Esophagus muscularis mucosa (tissue), 3 donors: ENCODE results near the gene BCHE.

Source experiments
- POLR2A ChIP-seq: fragments of 450-650 bp; IDR thresholded peaks from one replicate; pipeline ENCODE4 v1.6.1; 2017; ENCODE audit warnings: antibody characterized with exemption, moderate library complexity, mild to moderate bottlenecking, low read depth
- POLR2AphosphoS5 ChIP-seq, 2 donors: sonication (generic); formaldehyde crosslinking; IDR thresholded peaks; one replicate each; pipeline ENCODE4 v1.6.1; 2017; ENCODE audit warnings: antibody characterized with exemption in 2 of 2
- TF ChIP-seq, protein P1 (sequence below), 3 experiments: fragments of 200-600 bp in 2 of 3; fragments of 450-650 bp in 1 of 3; sonication (generic) in 2 of 3; IDR thresholded peaks; one replicate each; pipeline ENCODE4 v1.5.1; 2017 to 2019; ENCODE audit warnings: antibody characterized with exemption in 3 of 3, mild to moderate bottlenecking in 2 of 3, moderate library complexity in 1 of 3

DNA sequence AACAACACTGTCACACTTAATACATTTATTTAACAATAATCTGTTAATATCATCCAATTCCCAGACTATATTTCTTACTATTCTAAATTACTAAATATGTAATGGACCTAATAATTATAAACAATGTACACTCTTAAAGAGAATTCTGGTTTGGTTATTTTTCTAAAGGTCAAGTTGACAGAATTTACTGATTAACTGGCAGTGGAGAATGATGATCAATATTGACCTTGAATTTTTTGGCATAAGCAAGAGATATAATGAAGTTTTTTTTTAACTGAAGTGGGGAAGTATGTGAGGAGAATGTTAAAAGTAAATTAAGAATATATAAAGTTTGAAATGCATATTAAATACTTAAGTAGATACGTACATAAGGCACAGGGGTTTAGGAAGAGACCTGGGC, 33.8 kb downstream of the BCHE start:
- TF ChIP-seq, protein P1, sequence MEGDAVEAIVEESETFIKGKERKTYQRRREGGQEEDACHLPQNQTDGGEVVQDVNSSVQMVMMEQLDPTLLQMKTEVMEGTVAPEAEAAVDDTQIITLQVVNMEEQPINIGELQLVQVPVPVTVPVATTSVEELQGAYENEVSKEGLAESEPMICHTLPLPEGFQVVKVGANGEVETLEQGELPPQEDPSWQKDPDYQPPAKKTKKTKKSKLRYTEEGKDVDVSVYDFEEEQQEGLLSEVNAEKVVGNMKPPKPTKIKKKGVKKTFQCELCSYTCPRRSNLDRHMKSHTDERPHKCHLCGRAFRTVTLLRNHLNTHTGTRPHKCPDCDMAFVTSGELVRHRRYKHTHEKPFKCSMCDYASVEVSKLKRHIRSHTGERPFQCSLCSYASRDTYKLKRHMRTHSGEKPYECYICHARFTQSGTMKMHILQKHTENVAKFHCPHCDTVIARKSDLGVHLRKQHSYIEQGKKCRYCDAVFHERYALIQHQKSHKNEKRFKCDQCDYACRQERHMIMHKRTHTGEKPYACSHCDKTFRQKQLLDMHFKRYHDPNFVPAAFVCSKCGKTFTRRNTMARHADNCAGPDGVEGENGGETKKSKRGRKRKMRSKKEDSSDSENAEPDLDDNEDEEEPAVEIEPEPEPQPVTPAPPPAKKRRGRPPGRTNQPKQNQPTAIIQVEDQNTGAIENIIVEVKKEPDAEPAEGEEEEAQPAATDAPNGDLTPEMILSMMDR (IDR thresholded peaks at IDR 0.05) = no peak
- TF ChIP-seq POLR2AphosphoS5 (IDR thresholded peaks at IDR 0.05) (no peak), POLR2A (no peak)
